SK-N-SH (cell line): ENCODE results near the gene KLHL20. TPM values are rescaled to one million over a fixed set of nuclear protein-coding genes. Genes with fewer than 3 reads are reported as not detected.

Source experiments
- CTCF ChIA-PET: fragments of 300-600, 350-600 bp; formaldehyde crosslinking; extraction: SDS; loops from one replicate; lab custom pipeline; 2021; lab: Yijun Ruan, JAX
- POLR2A ChIA-PET: fragments of 350-600 bp; sonication (Branson Sonifier 250); formaldehyde crosslinking; extraction: SDS; loops from one replicate; lab custom pipeline; 2020; ENCODE audit warnings: antibody characterized with exemption, inconsistent platforms; lab: Yijun Ruan, JAX
- DNase-seq: peaks from one replicate; pipeline ENCODE4 v3.0.0; 2012
- H2AFZ ChIP-seq: fragments of 200-600 bp; sonication (generic); 2 replicates; pipeline ENCODE4 v1.8.1; 2016; ENCODE audit warnings: antibody characterized with exemption, mild to moderate bottlenecking, low read depth
- H3F3A ChIP-seq: fragments of 200-600 bp; sonication (generic); replicated peaks from 2 replicates; pipeline ENCODE3; 2016; ENCODE audit warnings: antibody characterized with exemption, mild to moderate bottlenecking; ENCODE audit not compliant: insufficient read depth
- H3K27ac ChIP-seq, 2 experiments: fragments of 200-500 bp in 1 of 2; fragments of 200-600 bp in 1 of 2; sonication (Bioruptor generic) in 1 of 2; sonication (generic), shearing (Covaris generic) in 1 of 2; 2 replicates each; pipeline versions ENCODE4 v1.5.1 to v1.6.1; 2014 to 2016; ENCODE audit warnings: low read depth in 2 of 2, inconsistent platforms in 1 of 2, low read length in 1 of 2, mild to moderate bottlenecking in 1 of 2, mixed read lengths in 1 of 2
- H3K27me3 ChIP-seq: fragments of 200-600 bp; sonication (generic), shearing (Covaris generic); 2 replicates; pipeline ENCODE4 v1.6.1; 2016; ENCODE audit warnings: mixed run types; ENCODE audit not compliant: insufficient read depth
- H3K36me3 ChIP-seq, 2 experiments: fragments of 200-500 bp in 1 of 2; fragments of 200-600 bp in 1 of 2; sonication (Bioruptor generic) in 1 of 2; sonication (generic) in 1 of 2; replicated peaks in 1 of 2; 2 replicates each; pipeline versions ENCODE3 to v1.5.1; 2014 to 2016; ENCODE audit warnings: low read length in 1 of 2, mild to moderate bottlenecking in 1 of 2; ENCODE audit not compliant: insufficient read depth in 2 of 2, control insufficient read depth in 1 of 2
- H3K4me1 ChIP-seq, 2 experiments: fragments of 200-500 bp in 1 of 2; fragments of 200-600 bp in 1 of 2; sonication (Bioruptor generic) in 1 of 2; sonication (generic), shearing (Covaris generic) in 1 of 2; 2 replicates each; pipeline versions ENCODE4 v1.5.1 to v1.6.1; 2014 to 2016; ENCODE audit warnings: low read depth in 1 of 2, low read length in 1 of 2, mixed run types in 1 of 2; ENCODE audit not compliant: insufficient read depth in 2 of 2, control insufficient read depth in 1 of 2
- H3K4me2 ChIP-seq: fragments of 200-600 bp; sonication (generic), shearing (Covaris generic); 2 replicates; pipeline ENCODE4 v1.6.1; 2017; ENCODE audit warnings: mixed run types
- H3K4me3 ChIP-seq, 2 experiments: fragments of 200-500 bp in 1 of 2; fragments of 200-600 bp in 1 of 2; sonication (Bioruptor generic) in 1 of 2; sonication (generic), shearing (Covaris generic) in 1 of 2; 2 replicates each; pipeline versions ENCODE4 v1.5.1 to v1.8.1; 2014 to 2016; ENCODE audit warnings: low read depth in 2 of 2, inconsistent platforms in 1 of 2, low read length in 1 of 2, mild to moderate bottlenecking in 1 of 2, mixed read lengths in 1 of 2, moderate library complexity in 1 of 2
- H3K79me2 ChIP-seq: fragments of 200-600 bp; sonication (generic); 2 replicates; pipeline ENCODE4 v1.8.1; 2017; ENCODE audit warnings: mild to moderate bottlenecking; ENCODE audit not compliant: insufficient read depth
- H3K9ac ChIP-seq: fragments of 200-600 bp; sonication (generic); 2 replicates; pipeline ENCODE4 v1.6.1; 2017; ENCODE audit warnings: mixed run types
- H3K9me2 ChIP-seq: fragments of 200-600 bp; sonication (generic); 2 replicates; pipeline ENCODE4 v1.6.1; 2017; ENCODE audit warnings: mixed run types
- H3K9me3 ChIP-seq: fragments of 200-600 bp; sonication (generic); 2 replicates; pipeline ENCODE4 v1.6.1; 2017; ENCODE audit warnings: mixed run types, mild to moderate bottlenecking, moderate library complexity
- H4K20me1 ChIP-seq: fragments of 200-600 bp; sonication (generic); 2 replicates; pipeline ENCODE4 v1.6.1; 2017; ENCODE audit warnings: mild to moderate bottlenecking, mixed run types; ENCODE audit not compliant: insufficient read depth
- CTCF ChIP-seq: fragments of 200-600 bp; sonication (generic); IDR thresholded peaks from 2 replicates; pipeline ENCODE4 v1.6.1; 2017; ENCODE audit warnings: antibody characterized with exemption, mild to moderate bottlenecking, moderate library complexity
- EZH2phosphoT487 ChIP-seq: fragments of 200-600 bp; sonication (generic); IDR thresholded peaks from 2 replicates; pipeline ENCODE4 v1.6.1; 2017; ENCODE audit warnings: low read depth, mixed run types, mild to moderate bottlenecking, antibody characterized with exemption, moderate library complexity, borderline replicate concordance
- FOXJ3 ChIP-seq: sonication (generic); formaldehyde crosslinking; IDR thresholded peaks from 2 replicates; pipeline ENCODE4 v1.5.1; 2020; ENCODE audit warnings: mild to moderate bottlenecking, missing genetic modification reagents
- GABPA ChIP-seq: IDR thresholded peaks from 2 replicates; pipeline ENCODE4 v1.4.0; 2012; ENCODE audit warnings: low read depth, mild to moderate bottlenecking
- GATA2 ChIP-seq: sonication (generic); formaldehyde crosslinking; IDR thresholded peaks from 2 replicates; pipeline ENCODE4 v1.5.0; 2020; ENCODE audit warnings: mild to moderate bottlenecking, missing genetic modification reagents
- JUND ChIP-seq: IDR thresholded peaks from 2 replicates; pipeline ENCODE4 v1.4.0; 2012
- MAX ChIP-seq: IDR thresholded peaks from 2 replicates; pipeline ENCODE4 v1.4.0; 2012; ENCODE audit warnings: low read depth
- MEF2A ChIP-seq: IDR thresholded peaks from 2 replicates; pipeline ENCODE4 v1.4.0; 2012; ENCODE audit warnings: low read depth, borderline replicate concordance
- NFIC ChIP-seq: IDR thresholded peaks from 2 replicates; pipeline ENCODE4 v1.4.0; 2012; ENCODE audit warnings: borderline replicate concordance
- PBX3 ChIP-seq: IDR thresholded peaks from 2 replicates; pipeline ENCODE4; 2012
- POLR2AphosphoS5 ChIP-seq: IDR thresholded peaks from 2 replicates; pipeline ENCODE4 v1.6.1; 2012; ENCODE audit warnings: low read depth, low read length
- RAD21 ChIP-seq: IDR thresholded peaks from 2 replicates; pipeline ENCODE4 v1.6.1; 2012; ENCODE audit warnings: mild to moderate bottlenecking, low read length
- RCOR1 ChIP-seq: fragments of 150-350 bp; IDR thresholded peaks from 2 replicates; pipeline ENCODE4 v1.6.1; 2017; ENCODE audit warnings: antibody characterized with exemption, low read length
- REST ChIP-seq: IDR thresholded peaks from 2 replicates; pipeline ENCODE4 v1.6.1; 2012; ENCODE audit warnings: mild to moderate bottlenecking, low read depth, low read length, moderate library complexity
- RFX5 ChIP-seq: IDR thresholded peaks from 2 replicates; pipeline ENCODE4 v1.6.1; 2012; ENCODE audit warnings: mild to moderate bottlenecking, improper control_type of control experiment, low read length
- RXRA ChIP-seq: IDR thresholded peaks from 2 replicates; pipeline ENCODE4 v1.4.0; 2012; ENCODE audit warnings: low read depth, mild to moderate bottlenecking, borderline replicate concordance
- TCF12 ChIP-seq: IDR thresholded peaks from 2 replicates; pipeline ENCODE4 v1.4.0; 2012
- TEAD4 ChIP-seq: IDR thresholded peaks from 2 replicates; pipeline ENCODE4 v1.4.0; 2012; ENCODE audit warnings: mild to moderate bottlenecking, borderline replicate concordance; ENCODE audit not compliant: insufficient read depth
- USF2 ChIP-seq: fragments of 150-350 bp; IDR thresholded peaks from 2 replicates; pipeline ENCODE4 v1.6.1; 2017; ENCODE audit warnings: antibody characterized with exemption, low read length, low read depth, borderline replicate concordance
- YY1 ChIP-seq: IDR thresholded peaks from 2 replicates; pipeline ENCODE4 v1.4.0; 2012; ENCODE audit warnings: low read depth, mild to moderate bottlenecking
- WGBS: methylation state at CpG from one replicate; pipeline ENCODE4 v1.1.6; 2017; ENCODE audit warnings: low lambda C conversion rate; 5-methylcytosine and 5-hydroxymethylcytosine counted together
- polyA plus RNA-seq, 3 experiments: library from polyadenylated mRNA; depleted of rRNA; stranded (reverse); fragments of >200 nt; gene quantifications; 2 replicates each; pipeline ENCODE4 v1.2.3, GENCODE V29; 2012

The KLHL20 gene
- polyA plus RNA-seq, 1 of the 3 experiments (the other 2 are of a cell fraction): 14.0 TPM

- TF ChIP-seq RCOR1 (no peak), FOXJ3 (CRISPR knock-in tag) (no peak), MEF2A (no peak), USF2 (no peak), GABPA (no peak), YY1 (no peak), GATA2 (CRISPR knock-in tag) (no peak), RFX5 (no peak)
- TF ChIP-seq, all 33 proteins: peak for 0
Observed at GRCh38 chr1:173757666-173758065, 42.9 kb downstream of the KLHL20 start (continued).

- Histone ChIP-seq H3K27ac (no peak overlapping the region), H2AFZ (no peak overlapping the region), H3K79me2 (no peaks in the 10 kb centered on the region), H3K9me3 (no peaks in the 10 kb centered on the region), H3K4me1 (no peaks in the 10 kb centered on the region), H3F3A (no peaks in the 10 kb centered on the region), H3K9ac (no peak overlapping the region), H3K4me3 (no peak overlapping the region), H3K27me3 (no peaks in the 10 kb centered on the region), H3K9me2 (no peaks in the 10 kb centered on the region), H3K4me2 (no peak overlapping the region), H3K36me3 (peaks cover 39 to 63% of the 10 kb centered on the region in 2 experiments), H4K20me1 (no peaks in the 10 kb centered on the region)
- no peak for DNase-seq
- ChIA-PET CTCF (interaction anchor here (1.5 kb wide), 1 partner anchor 14 kb away, joined by 4 read pairs; no protein-coding TSS in a partner anchor), POLR2A (no interaction called here)
- WGBS: 97% methylated on average over 7 of the region's 7 CpGs
- TF ChIP-seq GATA2 (CRISPR knock-in tag) (no peak), RAD21 (no peak), NFIC (no peak), PBX3 (no peak), REST (no peak), JUND (no peak), CTCF (no peak), TCF12 (no peak), TEAD4 (no peak), POLR2AphosphoS5 (no peak), RCOR1 (no peak), MAX (no peak), USF2 (no peak), GABPA (no peak), EZH2phosphoT487 (no peak), RXRA (no peak)
Observed at GRCh38 chr1:173758110-173758509, 43.3 kb downstream of the KLHL20 start.
